ENCODE results near the gene GPR37.

Gene GPR37

GRCh38 chr7:124724079-124724478 lies 41.5 kb downstream of the GPR37 start:
- no peak for DNase-seq

GRCh38 chr7:124723012-124723411 lies 42.6 kb downstream of the GPR37 start:
- no peak for DNase-seq

- no peak for DNase-seq
Observed at GRCh38 chr7:124722292-124722691, 43.3 kb downstream of the GPR37 start.

GRCh38 chr7:124720195-124720594 lies 45.4 kb downstream of the GPR37 start:
- no peak for DNase-seq

- DNase-seq, result no peak
Observed at GRCh38 chr7:124718032-124718766, 47.4 kb downstream of the GPR37 start.

- no peak for DNase-seq
Observed at GRCh38 chr7:124716894-124717293, 48.7 kb downstream of the GPR37 start.

GRCh38 chr7:124713086-124713485 lies 52.5 kb downstream of the GPR37 start:
- no peak for DNase-seq

- no peak for DNase-seq
Observed at GRCh38 chr7:124712017-124712416, 53.6 kb downstream of the GPR37 start.

GRCh38 chr7:124702385-124702784 lies 63.2 kb downstream of the GPR37 start:
- no peak for DNase-seq

GRCh38 chr7:124701955-124702354 lies 63.6 kb downstream of the GPR37 start:
- DNase-seq, result peak; percentile 54

GRCh38 chr7:124700655-124701054 lies 64.9 kb downstream of the GPR37 start:
- no peak for DNase-seq

GRCh38 chr7:124698964-124699363 lies 66.6 kb downstream of the GPR37 start:
- DNase-seq, result no peak

- DNase-seq, result no peak
Observed at GRCh38 chr7:124697746-124698145, 67.8 kb downstream of the GPR37 start.

Data from SHP77 treated with DMSO at 0.1 percent for 48 hours (cell line).